WI38 (cell line): ENCODE measurements around the gene OR52H1.

ENCODE experiments used
- H3K4me3 ChIP-seq: 2 replicates; pipeline ENCODE4 v1.5.1; 2011; ENCODE audit warnings: low read depth, mild to moderate bottlenecking, control low read depth, low read length
- CTCF ChIP-seq: IDR thresholded peaks from 2 replicates; pipeline ENCODE4 v1.5.1; 2012; ENCODE audit warnings: low read depth, mild to moderate bottlenecking, control low read depth, low read length

Gene OR52H1

DNA sequence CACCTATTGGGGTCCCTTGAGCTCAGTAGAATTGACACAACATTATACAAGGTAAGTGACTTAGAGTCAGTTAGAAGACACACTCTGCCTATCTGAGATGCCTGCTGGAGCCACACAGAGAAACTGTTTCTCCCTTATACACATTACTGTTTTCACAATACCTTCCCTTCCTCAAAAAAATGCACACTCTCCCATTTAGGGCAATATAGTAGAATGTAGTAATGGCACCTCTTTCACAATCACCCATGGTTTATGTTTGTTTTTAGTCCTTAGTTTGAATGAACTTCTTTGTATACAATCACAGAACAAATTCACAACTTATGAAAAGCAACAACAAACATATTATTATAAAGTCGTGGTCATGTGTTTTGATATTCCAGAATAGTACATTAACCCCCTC, 14.3 kb downstream of the OR52H1 start:
- no peak for TF ChIP-seq CTCF

GRCh38 chr11:5531053-5531831, 17.1 kb downstream of the OR52H1 start:
- no peak for TF ChIP-seq CTCF
- no peak overlapping the region for H3K4me3 ChIP-seq

More for the DNA sequence above, 14.3 kb downstream of the OR52H1 start:
- H3K4me3 ChIP-seq: no peak overlapping the region

- no peak overlapping the region for H3K4me3 ChIP-seq
- no peak for TF ChIP-seq CTCF
These were observed 19.8 kb downstream of the OR52H1 start for GRCh38 chr11:5528495-5528894.

DNA sequence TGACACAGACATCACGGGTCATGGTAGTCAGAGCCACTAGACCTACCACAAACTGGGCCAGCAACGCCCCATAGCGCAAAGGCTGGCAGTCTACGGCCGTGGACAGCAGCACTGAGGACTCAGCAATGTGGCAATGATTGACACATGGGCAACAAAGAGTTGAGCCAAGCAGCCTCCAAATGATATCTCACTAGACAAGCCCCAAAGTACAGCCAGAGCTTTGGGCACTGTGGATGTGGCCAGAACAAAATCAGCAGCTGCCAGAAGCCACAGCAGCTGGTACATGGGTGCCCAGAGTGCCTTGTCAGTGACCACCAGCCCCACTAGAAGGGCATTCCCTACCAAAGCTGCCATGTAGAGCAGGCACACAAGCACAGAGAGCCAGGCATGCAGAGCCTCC, 20.6 kb downstream of the OR52H1 start:
- no peak overlapping the region for H3K4me3 ChIP-seq
- no peak for TF ChIP-seq CTCF

DNA sequence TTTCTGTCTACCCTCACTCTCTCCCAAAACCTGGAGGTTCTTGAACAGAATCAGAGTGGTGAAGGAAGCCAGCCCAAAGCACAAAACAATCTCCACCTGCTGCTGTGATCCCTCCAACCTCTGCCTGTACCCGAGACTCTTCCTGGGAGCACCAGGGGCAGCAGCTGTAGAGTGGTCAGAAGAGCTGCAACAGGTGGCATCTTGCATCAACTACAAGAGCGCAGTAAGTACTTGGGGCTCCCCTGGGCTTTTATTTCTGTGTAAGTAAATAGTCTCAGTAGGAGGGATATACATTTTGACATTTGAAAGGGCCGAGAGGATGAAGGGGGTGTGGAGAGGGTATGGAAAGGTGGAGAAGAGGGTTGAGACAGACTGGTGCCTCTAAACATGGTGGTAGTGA, 23.6 kb downstream of the OR52H1 start:
- TF ChIP-seq CTCF: no peak
- no peak overlapping the region for H3K4me3 ChIP-seq

- H3K4me3 ChIP-seq: no peak overlapping the region
- no peak for TF ChIP-seq CTCF
These were observed 26.0 kb downstream of the OR52H1 start for GRCh38 chr11:5522308-5522707.

DNA sequence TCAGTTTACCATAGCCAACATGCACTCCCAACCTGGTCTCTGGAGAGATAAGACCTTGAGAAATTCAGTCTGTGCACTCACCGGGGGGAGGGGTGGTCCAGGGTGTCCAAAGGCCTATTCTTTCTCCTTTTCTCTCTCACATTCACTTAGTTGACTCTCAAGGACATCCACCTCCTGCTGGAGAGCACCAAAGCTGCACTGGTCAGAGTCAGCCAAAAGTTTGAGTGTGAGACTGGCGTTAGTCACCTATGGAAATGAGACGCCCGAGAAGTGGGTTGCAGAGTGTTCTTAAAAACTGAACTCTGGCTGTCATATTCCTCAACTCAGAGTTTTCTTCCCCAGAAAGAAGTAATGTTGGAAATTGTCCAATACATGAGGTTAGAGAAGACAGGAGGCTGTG, 26.8 kb downstream of the OR52H1 start:
- no peak for TF ChIP-seq CTCF
- H3K4me3 ChIP-seq: no peak overlapping the region
